Endothelial cell of umbilical vein (primary cell): ENCODE measurements around the gene CRACR2B. TPM values are rescaled to one million over a fixed set of nuclear protein-coding genes. Genes with fewer than 3 reads are reported as not detected.
A peak's percentile ranks its signal among the peaks of the same experiment; 100 is the strongest.

Source experiments
- BruUV-seq: library from RNA; stranded (reverse); fragments of 400-500 nt; replicated peaks from 2 replicates; lab custom pipeline; 2021; lab: Mats Ljungman, UMichigan
- CTCF ChIA-PET: fragments of 300-600, 350-600 bp; sonication (Branson Sonifier 250); formaldehyde crosslinking; loops from one replicate; lab custom pipeline; 2021; ENCODE audit warnings: antibody characterized with exemption, inconsistent platforms; lab: Charles Lee
- POLR2A ChIA-PET: fragments of 300-600, 350-600 bp; sonication (Branson Sonifier 250); formaldehyde crosslinking; loops from one replicate; lab custom pipeline; 2021; ENCODE audit warnings: antibody characterized with exemption, inconsistent platforms; lab: Charles Lee
- DNase-seq: peaks from one replicate; pipeline ENCODE4 v3.0.0-alpha.2; 2011; ENCODE audit warnings: low read depth, low spot score
- FAIRE-seq: peaks from 2 replicates; lab custom pipeline; 2011; peaks lifted over from hg19 to GRCh38; lab: Jason Lieb, UNC
- H2AFZ ChIP-seq: 2 replicates; pipeline ENCODE4 v1.6.0; 2012; ENCODE audit warnings: low read depth, low read length, control low read depth, inconsistent platforms
- H3K27ac ChIP-seq: 2 replicates; pipeline ENCODE4 v1.5.1; 2011; ENCODE audit warnings: low read depth, mild to moderate bottlenecking, control low read depth, low read length, moderate library complexity; ENCODE audit not compliant: insufficient read depth
- H3K27me3 ChIP-seq, 2 experiments: 2 replicates each; pipeline versions ENCODE4 v1.6.0 to v1.6.1; 2011; ENCODE audit warnings: low read length in 2 of 2, mixed read lengths in 1 of 2; ENCODE audit not compliant: control insufficient read depth in 2 of 2, insufficient read depth in 2 of 2
- H3K36me3 ChIP-seq, 2 experiments: 2 replicates in 1 of 2; 3 replicates in 1 of 2; pipeline ENCODE4 v1.5.1; 2011; ENCODE audit warnings: low read length in 2 of 2, mild to moderate bottlenecking in 1 of 2, moderate library complexity in 1 of 2; ENCODE audit not compliant: control insufficient read depth in 2 of 2, insufficient read depth in 2 of 2; ENCODE audit errors: extremely low read depth in 1 of 2
- H3K4me1 ChIP-seq: 3 replicates; pipeline ENCODE4 v1.5.1; 2011; ENCODE audit warnings: mild to moderate bottlenecking, low read length; ENCODE audit not compliant: control insufficient read depth, insufficient read depth; ENCODE audit errors: extremely low read depth
- H3K4me2 ChIP-seq: 2 replicates; pipeline ENCODE4 v1.6.1; 2011; ENCODE audit warnings: low read length, control low read depth, mixed read lengths; ENCODE audit not compliant: insufficient read depth
- H3K4me3 ChIP-seq, 3 experiments: fragments of 200-600 bp in 1 of 3; sonication (generic), shearing (Covaris generic) in 1 of 3; replicated peaks in 1 of 3; 2 replicates each; pipeline ENCODE4 v1.5.1; 2011 to 2016; ENCODE audit warnings: control low read depth in 3 of 3, low read length in 3 of 3, mild to moderate bottlenecking in 2 of 3, inconsistent platforms in 1 of 3, low read depth in 1 of 3, moderate library complexity in 1 of 3; ENCODE audit not compliant: insufficient read depth in 1 of 3
- H3K79me2 ChIP-seq: 2 replicates; pipeline ENCODE4 v1.6.0; 2012; ENCODE audit warnings: low read length, inconsistent platforms; ENCODE audit not compliant: control insufficient read depth, insufficient read depth
- H3K9ac ChIP-seq: replicated peaks from 2 replicates; pipeline ENCODE3; 2011; ENCODE audit warnings: low read length, control low read depth; ENCODE audit not compliant: insufficient read depth; ENCODE audit errors: extremely low read depth
- H3K9me1 ChIP-seq: replicated peaks from 3 replicates; pipeline ENCODE4 v1.6.0; 2011; ENCODE audit warnings: mild to moderate bottlenecking, low read length; ENCODE audit not compliant: control insufficient read depth, insufficient read depth; ENCODE audit errors: extremely low read depth
- H3K9me3 ChIP-seq: replicated peaks from 2 replicates; pipeline ENCODE4 v1.5.1; 2012; ENCODE audit warnings: low read length, inconsistent platforms; ENCODE audit not compliant: control insufficient read depth, insufficient read depth
- H4K20me1 ChIP-seq: replicated peaks from 2 replicates; pipeline ENCODE3; 2011; ENCODE audit warnings: mild to moderate bottlenecking, low read length; ENCODE audit not compliant: control insufficient read depth, insufficient read depth; ENCODE audit errors: extremely low read depth
- FOS ChIP-seq: IDR thresholded peaks from 2 replicates; pipeline ENCODE4 v1.6.1; 2011; ENCODE audit warnings: mild to moderate bottlenecking, low read length, moderate library complexity, borderline replicate concordance; ENCODE audit not compliant: insufficient read depth
- GATA2 ChIP-seq: IDR thresholded peaks from 2 replicates; pipeline ENCODE4 v1.7.0; 2011; ENCODE audit warnings: low read depth, mild to moderate bottlenecking, moderate library complexity, mixed read lengths, low read length; ENCODE audit not compliant: insufficient read length, insufficient read depth
- JUN ChIP-seq: IDR thresholded peaks from 2 replicates; pipeline ENCODE4 v1.6.1; 2011; ENCODE audit warnings: borderline replicate concordance, low read depth; ENCODE audit not compliant: insufficient read length, insufficient read depth
- MYC ChIP-seq: IDR thresholded peaks from one replicate; pipeline ENCODE4 v1.6.1; 2011; ENCODE audit warnings: mild to moderate bottlenecking, low read depth, low read length
- POLR2A ChIP-seq: IDR thresholded peaks from 2 replicates; pipeline ENCODE4 v1.6.1; 2012; ENCODE audit warnings: low read depth, mild to moderate bottlenecking, control low read depth, low read length
- POLR2AphosphoS5 ChIP-seq: IDR thresholded peaks from 2 replicates; pipeline ENCODE4 v1.6.1; 2012; ENCODE audit warnings: low read depth, mild to moderate bottlenecking, control low read depth, low read length, moderate library complexity; ENCODE audit not compliant: insufficient read depth
- dilution Hi-C: fragments of 300-500 bp; cut with MboI; formaldehyde crosslinking; loops from one replicate; pipeline ENCODE4 v1.15.0; 2019; ENCODE audit warnings: low sequenced_read_pairs; ENCODE audit not compliant: extremely low pct_ligation_motif_present
- intact Hi-C: fragments of 100-400 bp; cut with micrococcal nuclease; formaldehyde crosslinking; loops from one replicate; pipeline ENCODE4 v1.10.0; 2022
- polyA plus RNA-seq, 4 experiments: library from polyadenylated mRNA; depleted of rRNA in 3 of 4; stranded (reverse) in 3 of 4; unstranded in 1 of 4; fragments of >200 nt; gene quantifications; 2 replicates each; pipeline versions ENCODE4 v1.2.1 to v1.2.3, GENCODE V29; 2011 to 2012; ENCODE audit warnings: missing spikeins in 1 of 4
- total RNA-seq: library from RNA; stranded (reverse); gene quantifications from 2 replicates; pipeline ENCODE4 v1.2.3, GENCODE V29; 2021
- TF ChIP-seq, protein P1 (sequence below): IDR thresholded peaks from 2 replicates; pipeline ENCODE4 v1.6.1; 2011; ENCODE audit not compliant: insufficient read depth, insufficient read length

Gene CRACR2B
- total and polyA plus RNA-seq, 2 donors (not counting 3 experiments of a cell fraction or from before 2014, with no cell fraction given) = 8.4 to 9.3 TPM

- Histone ChIP-seq H3K9me3 (no peaks in the 10 kb centered on the region), H2AFZ (no peak overlapping the region), H3K27me3 (no peaks in the 10 kb centered on the region), H3K27ac (no peak overlapping the region), H3K9ac (no peak overlapping the region), H4K20me1 (no peaks in the 10 kb centered on the region), H3K36me3 (peaks cover 25 to 43% of the 10 kb centered on the region in 2 experiments), H3K4me1 (peaks cover 38% of the 10 kb centered on the region), H3K9me1 (no peaks in the 10 kb centered on the region), H3K4me3 (no peak overlapping the region), H3K4me2 (no peak overlapping the region), H3K79me2 (peaks cover 64% of the 10 kb centered on the region)
- dilution Hi-C loops (no loop called here), intact Hi-C loops (no loop called here)
- ChIA-PET POLR2A (no interaction called here), CTCF (interaction anchor here (1.1 kb wide), 1 partner anchor 214 kb away, joined by 3 read pairs; no protein-coding TSS in a partner anchor)
- DNase-seq (no peak), FAIRE-seq (no peak)
- no TSS peak for BruUV-seq
- TF ChIP-seq MYC (no peak), GATA2 (no peak), JUN (no peak), FOS (no peak), POLR2AphosphoS5 (no peak), POLR2A (peak; percentile 17)
Observed at GRCh38 chr11:836700-837099, 9.0 kb downstream of the CRACR2B start.

- CTCF ChIA-PET = interaction anchor here (1.1 kb wide), 1 partner anchor 213 kb away, joined by 3 read pairs; no protein-coding TSS in a partner anchor
- peaks cover 25 to 43% of the 10 kb centered on the region in 2 experiments for H3K36me3 ChIP-seq
- intact Hi-C loops = no loop called here
Observed at GRCh38 chr11:837189-837989, 9.7 kb downstream of the CRACR2B start.

More at GRCh38 chr11:837189-837989, 9.7 kb downstream of the CRACR2B start:
- no TSS peak for BruUV-seq
- Histone ChIP-seq H4K20me1 (no peaks in the 10 kb centered on the region), H3K9ac (no peak overlapping the region), H3K9me3 (no peaks in the 10 kb centered on the region), H3K79me2 (peaks cover 70% of the 10 kb centered on the region), H3K4me1 (peaks cover 33% of the 10 kb centered on the region), H3K4me2 (no peak overlapping the region), H3K27me3 (no peaks in the 10 kb centered on the region), H3K9me1 (no peaks in the 10 kb centered on the region), H2AFZ (no peak overlapping the region), H3K4me3 (no peak overlapping the region), H3K27ac (no peak overlapping the region)
- POLR2A ChIA-PET = no interaction called here
- DNase-seq (no peak), FAIRE-seq (no peak)
- TF ChIP-seq, protein P1, sequence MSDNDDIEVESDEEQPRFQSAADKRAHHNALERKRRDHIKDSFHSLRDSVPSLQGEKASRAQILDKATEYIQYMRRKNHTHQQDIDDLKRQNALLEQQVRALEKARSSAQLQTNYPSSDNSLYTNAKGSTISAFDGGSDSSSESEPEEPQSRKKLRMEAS = no peak
- peak; percentile 34 for TF ChIP-seq POLR2A
- TF ChIP-seq POLR2AphosphoS5 = peak; percentile 61
- no peak for TF ChIP-seq JUN
- dilution Hi-C loops = no loop called here
